PC-3 (cell line): Measurements from ENCODE around the gene CRB1. TPM values are rescaled to one million over a fixed set of nuclear protein-coding genes. Genes with fewer than 3 reads are reported as not detected.

Experiments
- ATAC-seq: fragments of 200-7000 bp; cut with Tn5 transposase; 2 replicates; pipeline ENCODE4 v1.9.1; 2020; ENCODE audit warnings: mild to moderate bottlenecking, moderate library complexity
- BruUV-seq: library from RNA; stranded (reverse); fragments of 400-500 nt; replicated peaks from 2 replicates; lab custom pipeline; 2021; lab: Mats Ljungman, UMichigan
- CTCF ChIA-PET: fragments of 300-600 bp; sonication (Branson Sonifier 250); formaldehyde crosslinking; loops from one replicate; lab custom pipeline; 2022; ENCODE audit warnings: antibody characterized with exemption; lab: Charles Lee
- POLR2A ChIA-PET: fragments of 300-600 bp; sonication (Branson Sonifier 250); formaldehyde crosslinking; loops from one replicate; lab custom pipeline; 2022; ENCODE audit warnings: antibody characterized with exemption; ENCODE audit not compliant: unreplicated experiment; lab: Charles Lee
- DNase-seq: peaks from one replicate; pipeline ENCODE4 v3.0.0-alpha.2; 2015
- H2AFZ ChIP-seq: fragments of 300-600 bp; sonication (generic); 2 replicates; pipeline ENCODE4 v1.6.0; 2016; ENCODE audit warnings: antibody characterized with exemption, low read length
- H3F3A ChIP-seq: fragments of 300-600 bp; sonication (generic); one replicate; pipeline ENCODE4 v1.6.0; 2017; ENCODE audit warnings: antibody characterized with exemption, low read length, control low read depth, mild to moderate bottlenecking; ENCODE audit not compliant: unreplicated experiment
- H3K27ac ChIP-seq: fragments of 300-600 bp; sonication (generic); 2 replicates; pipeline ENCODE4 v1.5.1; 2016; ENCODE audit warnings: mild to moderate bottlenecking, low read length
- H3K27me3 ChIP-seq: fragments of 300-600 bp; sonication (generic); 2 replicates; pipeline ENCODE4 v1.6.1; 2016; ENCODE audit warnings: low read length, mixed read lengths
- H3K36me3 ChIP-seq: fragments of 300-600 bp; sonication (generic); 2 replicates; pipeline ENCODE4 v1.6.1; 2016; ENCODE audit warnings: low read depth, mixed run types, low read length, mixed read lengths
- H3K4me1 ChIP-seq: fragments of 300-600 bp; sonication (generic); 2 replicates; pipeline ENCODE4 v1.5.1; 2016; ENCODE audit warnings: low read length; ENCODE audit not compliant: insufficient read depth
- H3K4me2 ChIP-seq: fragments of 300-600 bp; sonication (generic); 2 replicates; pipeline ENCODE4 v1.6.0; 2016; ENCODE audit warnings: low read length
- H3K4me3 ChIP-seq: fragments of 300-600 bp; sonication (generic); 2 replicates; pipeline ENCODE4 v1.5.1; 2016; ENCODE audit warnings: mild to moderate bottlenecking, low read length, mixed read lengths
- H3K79me2 ChIP-seq: fragments of 300-600 bp; sonication (generic); 2 replicates; pipeline ENCODE4 v1.6.1; 2017; ENCODE audit warnings: low read length, mixed read lengths
- H3K9ac ChIP-seq: fragments of 300-600 bp; sonication (generic); 2 replicates; pipeline ENCODE4 v1.6.0; 2016; ENCODE audit warnings: mild to moderate bottlenecking, low read length
- H3K9me2 ChIP-seq: fragments of 300-600 bp; sonication (generic); replicated peaks from 2 replicates; pipeline ENCODE4 v1.6.1; 2016; ENCODE audit warnings: mixed run types, low read length, mixed read lengths
- H3K9me3 ChIP-seq: fragments of 300-600 bp; sonication (generic); 2 replicates; pipeline ENCODE4 v1.6.1; 2016; ENCODE audit warnings: low read length, mixed read lengths
- H4K20me1 ChIP-seq: fragments of 300-600 bp; sonication (generic); 2 replicates; pipeline ENCODE4 v1.6.1; 2016; ENCODE audit warnings: low read length, mixed read lengths
- CTCF ChIP-seq: fragments of 300-600 bp; sonication (generic); conservative IDR thresholded peaks from 2 replicates; pipeline ENCODE4 v1.5.1; 2017; ENCODE audit warnings: antibody characterized with exemption, low read depth, mild to moderate bottlenecking, low read length
- EZH2 ChIP-seq: fragments of 300-600 bp; sonication (generic); IDR thresholded peaks from one replicate; pipeline ENCODE4 v1.6.1; 2017; ENCODE audit warnings: antibody characterized with exemption, mild to moderate bottlenecking, low read length; ENCODE audit not compliant: unreplicated experiment
- EZH2phosphoT487 ChIP-seq: fragments of 300-600 bp; sonication (generic); IDR thresholded peaks from 2 replicates; pipeline ENCODE4 v1.6.1; 2018; ENCODE audit warnings: mild to moderate bottlenecking, antibody characterized with exemption, low read length, borderline replicate concordance
- intact Hi-C: fragments of 100-400 bp; cut with micrococcal nuclease; formaldehyde crosslinking; loops from 2 replicates; pipeline ENCODE4 v1.9.0; 2023
- total RNA-seq: library from RNA; depleted of rRNA; stranded (reverse); fragments of >200 nt; gene quantifications from 2 replicates; pipeline ENCODE4 v1.2.3, GENCODE V29; 2014

The CRB1 gene
- total RNA-seq, 1 experiment from 2014 or later, result 0.07 TPM

GRCh38 chr1:197312163-197312562, 44.1 kb downstream of the CRB1 start:
- H3K4me3 ChIP-seq, result no peak overlapping the region
- H3K9me2 ChIP-seq, result no peaks in the 10 kb centered on the region
- BruUV-seq, result no TSS peak
- no peak overlapping the region for H3K9ac ChIP-seq
- 0 out of 2 replicates have a peak overlapping the region, but pooled peaks have one; percentile 22 for H3K27ac ChIP-seq
- no peaks in the 10 kb centered on the region for H3F3A ChIP-seq
- H3K27me3 ChIP-seq, result no peaks in the 10 kb centered on the region
- peak; percentile 47 for DNase-seq
- peak; percentile 55 for ATAC-seq
- H3K4me1 ChIP-seq, result peaks cover 4% of the 10 kb centered on the region; the same call in 1 of the 2 replicates
- no peak for TF ChIP-seq EZH2phosphoT487
- no peak for TF ChIP-seq CTCF
- TF ChIP-seq EZH2, result no peak
- no peaks in the 10 kb centered on the region for H4K20me1 ChIP-seq
- CTCF ChIA-PET, result no interaction called here
- no peak overlapping the region for H2AFZ ChIP-seq
- H3K9me3 ChIP-seq, result no peaks in the 10 kb centered on the region
- H3K4me2 ChIP-seq, result no peak overlapping the region
- POLR2A ChIA-PET, result no interaction called here
- no peaks in the 10 kb centered on the region for H3K79me2 ChIP-seq
- intact Hi-C loops, result no loop called here
- H3K36me3 ChIP-seq, result no peaks in the 10 kb centered on the region

GRCh38 chr1:197313713-197314112, 45.7 kb downstream of the CRB1 start:
- no peak for TF ChIP-seq EZH2
- TF ChIP-seq CTCF, result no peak
- TF ChIP-seq EZH2phosphoT487, result no peak
- no peaks in the 10 kb centered on the region for H3K9me3 ChIP-seq
- ChIA-PET CTCF (no interaction called here), POLR2A (no interaction called here)
- no peak overlapping the region for H2AFZ ChIP-seq
- peaks cover 4% of the 10 kb centered on the region; the same call in 1 of the 2 replicates for H3K4me1 ChIP-seq
- no peaks in the 10 kb centered on the region for H3K36me3 ChIP-seq
- H3F3A ChIP-seq, result no peaks in the 10 kb centered on the region
- no peak for DNase-seq
- no peak for ATAC-seq
- no peaks in the 10 kb centered on the region for H3K9me2 ChIP-seq
- H3K4me2 ChIP-seq, result no peak overlapping the region
- H3K27me3 ChIP-seq, result no peaks in the 10 kb centered on the region
- H3K9ac ChIP-seq, result no peak overlapping the region
- H3K27ac ChIP-seq, result no peak overlapping the region
- no peaks in the 10 kb centered on the region for H3K79me2 ChIP-seq
- H4K20me1 ChIP-seq, result no peaks in the 10 kb centered on the region
- intact Hi-C loops, result no loop called here
- no peak overlapping the region for H3K4me3 ChIP-seq
- BruUV-seq, result no TSS peak

- Histone ChIP-seq H3F3A (no peaks in the 10 kb centered on the region), H3K9me3 (no peaks in the 10 kb centered on the region), H3K4me2 (no peak overlapping the region), H3K4me1 (peaks cover 4% of the 10 kb centered on the region; the same call in 1 of the 2 replicates), H3K9me2 (no peaks in the 10 kb centered on the region), H3K27me3 (no peaks in the 10 kb centered on the region), H3K27ac (no peak overlapping the region), H3K9ac (no peak overlapping the region), H3K79me2 (no peaks in the 10 kb centered on the region), H2AFZ (no peak overlapping the region), H3K4me3 (no peak overlapping the region), H3K36me3 (no peaks in the 10 kb centered on the region), H4K20me1 (no peaks in the 10 kb centered on the region)
- no TSS peak for BruUV-seq
- ChIA-PET POLR2A (no interaction called here), CTCF (no interaction called here)
- DNase-seq (no peak), ATAC-seq (no peak)
- intact Hi-C loops, result no loop called here
- no peak for TF ChIP-seq CTCF
- no peak for TF ChIP-seq EZH2
- no peak for TF ChIP-seq EZH2phosphoT487
These were observed 46.6 kb downstream of the CRB1 start for GRCh38 chr1:197314682-197315081.
